CD4-positive, alpha-beta T cell (primary cell): ENCODE measurements around the gene C1orf167. TPM values are rescaled to one million over a fixed set of nuclear protein-coding genes. Genes with fewer than 3 reads are reported as not detected.
"Not testable (repeated sequence)": the region's sequence is repeated elsewhere in the genome, so short reads cannot be mapped to it uniquely, and the experiment has no call there.

Experiments
- ATAC-seq: fragments of 200-7000 bp; cut with Tn5 transposase; one replicate; pipeline ENCODE4 v1.10.0; 2022; ENCODE audit warnings: mild to moderate bottlenecking; ENCODE audit not compliant: poor library complexity
- CTCF ChIA-PET: fragments of 350-600 bp; sonication (Branson Sonifier 250); formaldehyde crosslinking; loops from one replicate; lab custom pipeline; 2021; ENCODE audit warnings: antibody characterized with exemption, inconsistent platforms; lab: Charles Lee
- POLR2A ChIA-PET: fragments of 350-600 bp; sonication (Branson Sonifier 250); formaldehyde crosslinking; loops from one replicate; lab custom pipeline; 2021; ENCODE audit warnings: antibody characterized with exemption, inconsistent platforms; lab: Charles Lee
- DNase-seq, 14 experiments: peaks; one replicate each; pipeline ENCODE4 v3.0.0-alpha.2; 2013 to 2020; ENCODE audit warnings: mixed read lengths in 2 of 14
- H3K27ac ChIP-seq, 2 donors: one replicate each; pipeline versions ENCODE4 v1.5.1 to v1.7.0; 2013; ENCODE audit warnings: low read length in 2 of 2, low read depth in 1 of 2, mild to moderate bottlenecking in 1 of 2
- H3K27me3 ChIP-seq, 2 experiments: 1 replicate in 1 of 2; 2 replicates in 1 of 2; pipeline versions ENCODE4 v1.6.1 to v1.7.0; 2013; ENCODE audit warnings: low read length in 2 of 2, control low read depth in 1 of 2, mild to moderate bottlenecking in 1 of 2, moderate library complexity in 1 of 2; ENCODE audit not compliant: insufficient read depth in 2 of 2, control insufficient read depth in 1 of 2
- H3K36me3 ChIP-seq: one replicate; pipeline ENCODE4 v1.6.1; 2013; ENCODE audit warnings: low read length, control low read depth; ENCODE audit not compliant: insufficient read depth
- H3K4me1 ChIP-seq: one replicate; pipeline ENCODE4 v1.6.1; 2013; ENCODE audit warnings: low read length, control low read depth; ENCODE audit not compliant: insufficient read depth
- H3K4me3 ChIP-seq: one replicate; pipeline ENCODE4 v1.5.1; 2013; ENCODE audit warnings: mild to moderate bottlenecking, low read length, moderate library complexity
- H3K9me3 ChIP-seq, 2 experiments: 1 replicate in 1 of 2; 2 replicates in 1 of 2; pipeline versions ENCODE4 v1.6.1 to v1.7.0; 2013; ENCODE audit warnings: low read length in 2 of 2, mild to moderate bottlenecking in 2 of 2, control low read depth in 1 of 2, moderate library complexity in 1 of 2; ENCODE audit not compliant: control insufficient read depth in 1 of 2, insufficient read depth in 1 of 2
- H3K27ac Mint-ChIP-seq: one replicate; pipeline ENCODE4 v1.8.0; 2020; ENCODE audit warnings: mixed read lengths
- H3K27me3 Mint-ChIP-seq: one replicate; pipeline ENCODE4 v1.8.0; 2021; ENCODE audit warnings: mixed read lengths
- H3K36me3 Mint-ChIP-seq: one replicate; pipeline ENCODE4 v1.8.0; 2021; ENCODE audit warnings: low read depth, mixed read lengths
- H3K4me1 Mint-ChIP-seq: one replicate; pipeline ENCODE4 v1.8.0; 2021; ENCODE audit warnings: low read depth, mixed read lengths
- H3K4me3 Mint-ChIP-seq: one replicate; pipeline ENCODE4 v1.8.0; 2020; ENCODE audit warnings: mild to moderate bottlenecking, mixed read lengths
- H3K9me3 Mint-ChIP-seq: one replicate; pipeline ENCODE4 v1.8.0; 2020; ENCODE audit warnings: mixed read lengths
- intact Hi-C, 2 experiments: fragments of 100-400 bp; cut with DNase I in 1 of 2; cut with micrococcal nuclease in 1 of 2; formaldehyde crosslinking; loops; one replicate each; pipeline versions ENCODE4 v1.15.1 to v1.9.0; 2023 to 2025; cut with DNase I, micrococcal nuclease
- total RNA-seq, 174 experiments: library from RNA in 2 of 174; stranded (reverse) in 2 of 174; gene quantifications; one replicate each; pipeline ENCODE4 v1.2.3 and lab custom pipeline; 2021 to 2026
- TF ChIP-seq, protein P1 (sequence below): fragments of 200-600 bp; IDR thresholded peaks from one replicate; pipeline ENCODE4 v1.8.0; 2022; ENCODE audit warnings: antibody characterized with exemption, mild to moderate bottlenecking

The C1orf167 gene
- total RNA-seq, 2 experiments from 2014 or later = not detected

DNA sequence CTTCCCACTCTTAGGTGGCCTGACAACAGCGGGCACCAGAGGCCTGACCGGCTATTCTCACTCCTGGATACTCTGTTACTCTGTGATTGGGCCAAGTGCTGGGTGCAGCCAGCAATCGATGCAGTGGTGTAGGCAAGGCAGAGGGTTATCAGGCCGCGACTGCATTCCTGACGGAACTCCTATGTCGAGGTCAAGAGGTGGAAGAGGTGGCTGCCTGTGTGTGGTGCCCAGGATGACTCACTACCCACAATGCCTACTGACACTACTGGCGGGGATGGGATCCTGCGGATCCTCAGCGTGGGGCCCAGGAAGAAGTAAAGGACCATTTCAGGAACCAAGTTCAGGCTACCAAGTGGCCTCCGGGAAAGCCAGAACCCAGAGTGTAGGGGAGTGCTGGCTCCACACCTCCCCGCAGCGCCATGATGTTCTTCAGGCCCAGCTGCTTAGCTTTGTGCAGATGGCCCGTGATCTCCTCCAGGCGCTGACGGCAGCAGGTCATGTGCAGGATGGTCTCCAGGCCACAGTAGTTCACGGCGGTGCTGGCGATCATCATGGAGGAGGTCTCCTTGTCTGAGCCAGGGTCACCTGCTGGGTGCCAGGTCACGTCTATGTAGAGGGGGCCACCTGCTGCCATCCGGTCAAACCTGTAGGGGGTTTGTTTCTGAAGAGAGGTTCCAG, 38.9 kb downstream of the C1orf167 start:
- Mint-ChIP-seq H3K4me3 (no peak overlapping the region), H3K27ac (no peak overlapping the region), H3K36me3 (peaks cover 51% of the 10 kb centered on the region), H3K4me1 (peaks cover 35% of the 10 kb centered on the region), H3K27me3 (no peaks in the 10 kb centered on the region), H3K9me3 (no peaks in the 10 kb centered on the region)
- Histone ChIP-seq H3K27me3 (no peaks in the 10 kb centered on the region), H3K36me3 (peaks cover 43% of the 10 kb centered on the region), H3K4me1 (peaks cover 47% of the 10 kb centered on the region), H3K27ac (no peak overlapping the region), H3K4me3 (no peak overlapping the region), H3K9me3 (no peaks in the 10 kb centered on the region)
- TF ChIP-seq, protein P1, sequence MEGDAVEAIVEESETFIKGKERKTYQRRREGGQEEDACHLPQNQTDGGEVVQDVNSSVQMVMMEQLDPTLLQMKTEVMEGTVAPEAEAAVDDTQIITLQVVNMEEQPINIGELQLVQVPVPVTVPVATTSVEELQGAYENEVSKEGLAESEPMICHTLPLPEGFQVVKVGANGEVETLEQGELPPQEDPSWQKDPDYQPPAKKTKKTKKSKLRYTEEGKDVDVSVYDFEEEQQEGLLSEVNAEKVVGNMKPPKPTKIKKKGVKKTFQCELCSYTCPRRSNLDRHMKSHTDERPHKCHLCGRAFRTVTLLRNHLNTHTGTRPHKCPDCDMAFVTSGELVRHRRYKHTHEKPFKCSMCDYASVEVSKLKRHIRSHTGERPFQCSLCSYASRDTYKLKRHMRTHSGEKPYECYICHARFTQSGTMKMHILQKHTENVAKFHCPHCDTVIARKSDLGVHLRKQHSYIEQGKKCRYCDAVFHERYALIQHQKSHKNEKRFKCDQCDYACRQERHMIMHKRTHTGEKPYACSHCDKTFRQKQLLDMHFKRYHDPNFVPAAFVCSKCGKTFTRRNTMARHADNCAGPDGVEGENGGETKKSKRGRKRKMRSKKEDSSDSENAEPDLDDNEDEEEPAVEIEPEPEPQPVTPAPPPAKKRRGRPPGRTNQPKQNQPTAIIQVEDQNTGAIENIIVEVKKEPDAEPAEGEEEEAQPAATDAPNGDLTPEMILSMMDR = no peak
- ATAC-seq = no peak
- POLR2A ChIA-PET = no interaction called here
- CTCF ChIA-PET = no interaction called here
- intact Hi-C loops = loop anchor here in 1 of 2 experiments (5.0 kb wide), 1 partner anchor 64 kb away; the partner anchor contains the start of gene AGTRAP
- DNase-seq = no peak

DNA sequence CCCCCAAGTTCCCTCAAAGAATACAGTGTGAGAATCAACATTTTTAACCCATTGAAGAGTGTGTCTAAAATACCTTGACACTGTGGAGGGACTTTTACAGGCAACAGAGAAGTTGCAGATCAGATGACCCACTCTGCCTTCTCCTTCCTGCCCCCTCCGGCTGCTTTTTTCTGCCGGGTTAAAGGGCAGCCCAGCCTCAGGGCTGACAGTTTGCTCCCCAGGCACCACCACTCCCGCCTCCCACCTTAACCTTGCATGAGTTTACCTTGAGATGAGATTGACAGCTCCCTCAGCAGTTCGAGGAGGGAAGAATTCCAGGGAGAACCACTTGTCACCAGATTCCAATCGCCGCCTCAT, 40.6 kb downstream of the C1orf167 start:
- ChIA-PET CTCF (interaction anchor here (1.0 to 1.2 kb wide), 2 partner anchors 139 to 152 kb away, joined by 4 read pairs; partner anchors contain the start of gene FBXO6), POLR2A (interaction anchor here (1.1 to 2.6 kb wide), 3 partner anchors 83 to 107 kb away, joined by 3 to 20 read pairs (median 11); no protein-coding TSS in a partner anchor)
- TF ChIP-seq, protein P1 = no peak
- Histone ChIP-seq H3K36me3 (peaks cover 32% of the 10 kb centered on the region), H3K4me1 (peaks cover 60% of the 10 kb centered on the region), H3K27me3 (no peaks in the 10 kb centered on the region), H3K4me3 (peak overlapping the region; percentile 59), H3K9me3 (no peaks in the 10 kb centered on the region), H3K27ac (peak overlapping the region in 1 of 2 donors; percentile 38)
- ATAC-seq = no peak
- Mint-ChIP-seq H3K9me3 (no peaks in the 10 kb centered on the region), H3K4me1 (peaks cover 52% of the 10 kb centered on the region), H3K4me3 (peak overlapping the region; percentile 99), H3K27ac (peak overlapping the region; percentile 91), H3K27me3 (no peaks in the 10 kb centered on the region), H3K36me3 (peaks cover 46% of the 10 kb centered on the region)
- DNase-seq = no peak
- intact Hi-C loops = loop anchor here in 1 of 2 experiments (2.0 to 5.0 kb wide), 2 partner anchors 65 to 122 kb away; partner anchors contain the start of genes AGTRAP and MAD2L2

DNA sequence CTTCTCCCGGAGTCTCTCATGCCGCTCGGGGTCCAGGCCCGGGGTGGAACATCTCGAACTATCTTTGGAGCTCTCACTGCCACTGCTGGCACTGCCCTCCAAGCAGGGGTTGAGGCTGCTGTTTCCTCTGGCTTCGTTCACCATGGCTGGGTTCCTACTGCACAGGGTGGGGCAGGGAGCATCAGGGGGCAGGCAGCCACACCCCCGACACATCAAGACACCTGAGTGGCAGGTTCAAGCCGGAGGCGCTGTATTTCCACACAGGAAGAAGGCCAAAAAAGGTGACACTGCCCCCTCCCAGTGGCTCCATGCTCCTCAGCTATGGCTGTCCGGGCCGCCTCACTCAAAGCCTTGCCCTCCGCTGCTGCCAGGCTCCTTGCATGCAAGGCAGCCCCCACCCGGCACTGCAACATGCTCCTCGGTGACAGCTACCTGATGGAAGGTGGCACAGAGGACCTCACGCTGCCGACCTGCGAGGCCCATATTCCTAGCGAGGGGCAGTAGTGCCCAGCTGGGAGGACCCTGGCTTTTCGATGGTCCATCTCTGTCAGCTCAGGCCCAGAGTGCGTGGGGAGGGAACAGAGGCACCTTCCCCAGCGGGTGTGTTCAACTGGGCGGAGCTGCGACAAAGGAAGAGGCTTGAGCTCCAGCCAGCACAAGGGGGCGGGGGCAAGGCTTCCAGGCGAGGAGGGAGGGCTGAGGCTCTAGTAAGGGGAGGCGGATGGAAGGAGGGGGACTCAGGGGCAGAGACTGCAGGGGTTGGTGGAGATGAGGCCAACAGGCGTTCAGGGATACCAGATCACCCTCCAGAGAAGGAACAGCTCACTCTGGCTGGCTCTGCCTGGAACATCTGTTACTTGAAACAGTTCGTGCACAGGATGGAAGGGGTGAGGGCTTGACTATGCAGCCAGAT, 41.2 kb downstream of the C1orf167 start:
- ChIA-PET CTCF (interaction anchor here (0.8 to 1.2 kb wide), 3 partner anchors 83 to 153 kb away, joined by 3 to 4 read pairs (median 4); partner anchors contain the start of gene FBXO6), POLR2A (interaction anchor here (0.8 to 2.6 kb wide), 10 partner anchors 9 to 139 kb away, joined by 3 to 20 read pairs (median 5); partner anchors contain the start of genes AGTRAP and FBXO6)
- H3K27me3 ChIP-seq = no peaks in the 10 kb centered on the region
- Mint-ChIP-seq H3K27ac (peak overlapping the region; percentile 91), H3K36me3 (peaks cover 41% of the 10 kb centered on the region), H3K27me3 (no peaks in the 10 kb centered on the region), H3K9me3 (no peaks in the 10 kb centered on the region), H3K4me3 (peak overlapping the region; percentile 99), H3K4me1 (peaks cover 58% of the 10 kb centered on the region)
- ATAC-seq (peak; percentile 35), DNase-seq (peak; percentile 38 to 90 (median 72))
- no peaks in the 10 kb centered on the region for H3K9me3 ChIP-seq
- H3K36me3 ChIP-seq = peaks cover 30% of the 10 kb centered on the region
- H3K27ac ChIP-seq = peak overlapping the region; percentile 4 to 38
- TF ChIP-seq, protein P1 = no peak
- intact Hi-C loops = loop anchor here in 1 of 2 experiments (2.0 to 5.0 kb wide), 2 partner anchors 66 to 122 kb away; partner anchors contain the start of genes AGTRAP and MAD2L2
- peaks cover 60% of the 10 kb centered on the region for H3K4me1 ChIP-seq
- H3K4me3 ChIP-seq = peak overlapping the region; percentile 59

DNA sequence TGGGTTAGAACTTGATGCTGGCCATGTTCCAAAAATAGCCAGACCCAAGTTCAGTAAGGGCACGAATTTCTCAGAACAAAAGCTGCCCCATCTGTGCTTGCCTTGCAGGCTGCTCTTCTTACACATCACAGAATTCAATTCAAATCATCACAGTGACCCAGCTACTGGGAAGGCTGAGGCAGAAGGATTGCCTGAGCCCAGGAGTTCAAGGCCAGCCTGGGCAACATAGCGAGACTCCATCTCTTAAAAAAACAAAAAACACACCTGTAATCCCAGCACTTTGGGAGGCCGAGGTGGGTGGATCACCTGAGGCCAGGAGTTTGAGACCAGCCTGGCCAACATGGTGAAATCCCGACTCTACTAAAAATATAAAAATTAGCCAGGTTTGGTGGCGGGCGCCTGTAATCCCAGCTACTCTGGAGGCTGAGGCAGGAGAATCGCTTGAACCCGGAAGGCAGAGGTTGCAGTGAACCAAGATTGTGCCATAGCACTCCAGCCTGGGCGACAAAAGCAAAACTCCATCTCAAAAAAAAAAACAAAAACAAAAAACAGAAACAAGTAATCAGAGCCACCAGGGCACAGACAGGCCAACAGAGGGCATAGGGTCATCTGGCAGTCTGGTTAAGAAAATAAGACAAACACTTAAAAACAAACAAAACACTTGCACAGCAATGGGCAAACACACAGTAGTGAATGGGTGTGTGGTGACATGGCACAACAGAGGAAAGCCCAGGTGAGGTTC, 42.1 kb downstream of the C1orf167 start:
- Histone ChIP-seq H3K4me1 (peaks cover 60% of the 10 kb centered on the region), H3K36me3 (peaks cover 25% of the 10 kb centered on the region), H3K27ac (peak overlapping the region in 1 of 2 donors; percentile 38), H3K4me3 (peak overlapping the region; percentile 98)
- intact Hi-C loops = loop anchor here in 1 of 2 experiments (2.0 to 5.0 kb wide), 2 partner anchors 67 to 123 kb away; partner anchors contain the start of genes AGTRAP and MAD2L2
- not testable (repeated sequence) for H3K27me3 Mint-ChIP-seq, H3K9me3 ChIP-seq, DNase-seq, H3K27me3 ChIP-seq, ATAC-seq, H3K9me3 Mint-ChIP-seq
- ChIA-PET POLR2A (interaction anchor here (0.8 to 2.6 kb wide), 9 partner anchors 10 to 140 kb away, joined by 3 to 20 read pairs (median 5); partner anchors contain the start of genes AGTRAP and FBXO6), CTCF (interaction anchor here (0.6 to 1.2 kb wide), 4 partner anchors 84 to 329 kb away, joined by 3 to 4 read pairs (median 4); partner anchors contain the start of gene FBXO6)
- peaks cover 63% of the 10 kb centered on the region for H3K4me1 Mint-ChIP-seq
- H3K27ac Mint-ChIP-seq = peak overlapping the region; percentile 91
- peaks cover 43% of the 10 kb centered on the region for H3K36me3 Mint-ChIP-seq
- peak overlapping the region; percentile 99 for H3K4me3 Mint-ChIP-seq
